Right hindlimb (tissue), 1 donor: ENCODE results near the gene FAM117A.

ENCODE experiments used
- DNase-seq: peaks from one replicate; pipeline ENCODE4 v3.0.0-alpha.2; 2018

FAM117A gene

DNA sequence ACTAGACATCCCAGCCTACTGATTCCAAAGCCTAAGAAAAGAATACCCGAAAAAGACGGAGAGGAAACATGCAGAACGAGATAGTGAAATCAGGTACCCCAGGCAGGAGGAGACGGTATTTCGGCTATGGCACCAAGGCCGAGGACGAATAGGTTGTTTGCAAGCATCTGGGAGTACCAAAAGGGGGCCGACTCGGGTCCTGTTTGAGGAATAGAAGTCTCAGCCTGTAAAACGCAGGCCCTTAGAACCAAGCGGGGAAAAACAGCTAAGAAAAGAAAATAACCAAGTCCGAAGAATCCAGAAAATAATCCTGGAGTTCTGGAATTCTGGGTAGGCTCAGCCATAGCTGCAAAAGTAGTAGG, 56.7 kb downstream of the FAM117A start:
- DNase-seq, result no peak

DNA sequence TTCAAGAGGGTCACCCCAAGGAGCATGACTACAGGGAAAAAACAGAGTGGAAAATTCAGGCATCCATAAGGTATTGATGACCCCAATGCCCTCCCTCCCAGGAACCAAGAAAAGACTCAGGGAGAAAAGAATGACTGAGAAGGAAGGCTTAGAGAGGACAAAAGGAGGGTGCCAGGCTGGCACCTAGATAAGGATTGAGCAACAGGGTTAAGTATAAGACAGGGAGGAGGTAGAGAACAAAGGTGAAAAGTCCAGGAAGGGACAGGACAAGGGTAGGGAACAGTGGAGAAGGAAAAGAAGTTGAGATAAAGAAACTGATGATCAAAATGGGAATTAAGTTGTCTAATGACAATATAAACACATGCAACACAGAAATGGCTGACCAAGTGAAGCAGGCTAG, 58.7 kb downstream of the FAM117A start:
- no peak for DNase-seq

DNA sequence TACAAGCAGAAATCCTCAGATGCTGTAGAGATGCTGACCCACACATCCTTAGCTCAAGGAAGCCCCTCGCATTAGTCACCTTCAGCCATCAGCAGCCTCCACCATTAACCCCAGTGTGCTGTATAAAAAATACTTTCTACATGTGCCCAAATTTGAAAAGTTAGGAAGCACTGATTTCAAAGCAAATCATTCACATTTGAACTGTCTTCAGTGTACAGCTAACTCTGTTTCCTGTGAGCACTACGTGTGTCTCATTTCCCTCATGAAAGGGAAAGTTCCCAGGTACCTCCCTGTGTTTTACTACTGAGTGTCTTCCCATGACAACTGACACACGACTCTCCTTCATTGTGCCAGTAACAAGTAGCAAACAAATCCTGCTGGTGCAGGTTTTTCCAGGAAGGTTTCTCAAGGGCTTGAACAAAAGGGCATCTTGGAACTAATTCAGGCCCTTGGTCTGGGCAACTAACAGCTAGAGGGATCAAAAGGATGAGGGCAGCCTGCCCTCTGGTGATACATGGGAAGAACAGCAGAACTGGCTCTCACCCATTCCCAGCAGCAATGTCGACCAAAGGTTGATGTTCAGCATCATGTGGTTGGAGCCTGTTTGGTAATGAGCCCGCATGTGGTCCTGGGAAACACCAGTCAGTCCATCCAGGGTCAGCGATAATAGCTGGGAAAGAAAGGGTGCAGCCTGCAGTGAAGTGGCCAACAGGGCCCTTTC, 60.2 kb downstream of the FAM117A start:
- no peak for DNase-seq

GRCh38 chr17:49700960-49701359, 63.0 kb downstream of the FAM117A start:
- no peak for DNase-seq

DNA sequence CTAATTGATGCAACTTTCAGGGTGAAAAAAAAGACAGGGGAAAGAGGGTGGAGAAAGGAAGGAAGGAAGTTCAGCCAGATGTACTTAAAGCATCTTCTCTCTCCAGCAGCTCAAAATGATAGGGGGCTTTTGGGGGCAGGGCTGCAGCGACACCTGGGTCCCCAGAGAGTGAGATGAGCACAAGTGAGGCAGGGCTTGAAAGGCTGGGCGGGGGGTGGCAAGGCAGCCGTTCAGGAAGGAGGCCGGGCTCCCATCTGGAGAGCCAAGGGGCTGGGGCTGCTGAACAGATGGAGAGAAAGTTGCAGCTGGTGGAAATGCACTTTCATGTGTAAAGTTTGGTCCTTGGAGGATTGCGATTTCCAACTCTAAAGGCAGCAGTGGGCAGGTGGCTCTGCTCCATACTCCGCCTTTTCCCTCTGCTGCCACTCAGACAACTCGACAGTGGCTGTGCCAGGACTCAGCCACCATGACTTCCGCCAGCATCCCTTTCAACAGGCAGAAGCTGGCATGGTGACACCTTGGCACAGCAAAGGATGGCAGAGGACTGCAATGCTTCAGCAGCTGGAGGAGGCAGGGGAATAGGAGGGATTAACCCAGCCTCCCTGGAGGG, 63.9 kb downstream of the FAM117A start:
- no peak for DNase-seq

GRCh38 chr17:49698005-49698404, 65.9 kb downstream of the FAM117A start:
- DNase-seq, result no peak

GRCh38 chr17:49696233-49696761, 67.6 kb downstream of the FAM117A start:
- no peak for DNase-seq

- DNase-seq, result no peak
Measured at GRCh38 chr17:49695698-49696232, 68.2 kb downstream of the FAM117A start.

- DNase-seq, result peak; percentile 53
Measured at GRCh38 chr17:49694847-49695697, 68.9 kb downstream of the FAM117A start.

DNA sequence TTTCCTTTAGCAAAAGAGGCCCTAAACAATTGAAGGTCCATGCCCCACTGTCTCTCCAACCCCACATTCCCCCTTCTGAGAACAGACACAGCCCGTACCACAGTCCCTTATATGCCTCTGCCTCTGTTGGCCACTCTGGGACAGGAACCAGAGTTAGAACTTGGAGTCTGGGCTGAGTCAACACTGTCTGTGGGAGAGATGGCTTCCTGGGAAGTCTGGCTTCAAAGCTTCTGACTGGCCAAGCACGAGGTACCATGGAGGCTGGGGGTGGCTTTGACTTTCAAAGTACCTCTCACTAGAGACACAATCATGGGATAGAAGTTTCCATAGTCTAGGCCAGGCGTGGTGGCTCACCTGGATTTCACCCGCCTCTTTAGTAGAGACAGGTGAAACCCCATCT, 71.2 kb downstream of the FAM117A start:
- DNase-seq, result no peak

GRCh38 chr17:49691677-49692191, 72.2 kb downstream of the FAM117A start:
- DNase-seq, result peak; percentile 17

DNA sequence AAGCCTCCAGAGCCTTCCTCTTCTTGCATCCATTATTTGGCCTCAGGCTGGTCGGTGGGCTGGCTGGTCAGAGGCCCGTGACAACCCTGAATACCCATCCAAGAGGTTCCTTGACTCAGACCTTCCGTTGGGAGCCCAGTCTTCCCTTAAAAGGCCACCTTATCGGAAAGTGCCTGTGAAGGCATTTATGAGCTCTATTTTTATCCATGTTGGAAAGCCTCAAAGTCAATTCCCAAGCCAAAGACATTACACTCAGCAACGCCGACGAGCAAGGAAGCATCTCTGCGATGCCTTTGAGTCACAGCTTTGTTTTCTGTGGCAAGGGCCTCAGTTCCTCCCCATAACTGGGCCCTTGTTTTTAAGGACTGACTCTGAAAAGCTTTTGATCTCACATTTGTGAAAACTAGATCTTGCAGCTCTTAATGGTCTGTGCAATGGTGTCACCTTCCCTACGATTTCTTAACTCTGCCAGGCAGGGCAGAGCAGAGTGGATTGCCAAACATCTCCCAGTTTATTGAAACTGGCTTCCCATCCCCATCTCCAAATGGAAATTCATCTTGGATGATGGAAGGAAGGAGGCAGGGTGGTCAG, 72.8 kb downstream of the FAM117A start:
- peak; percentile 34 for DNase-seq

GRCh38 chr17:49690256-49690655, 73.7 kb downstream of the FAM117A start:
- peak; percentile 10 for DNase-seq

- DNase-seq, result no peak
Measured at GRCh38 chr17:49688848-49689247, 75.1 kb downstream of the FAM117A start.

DNA sequence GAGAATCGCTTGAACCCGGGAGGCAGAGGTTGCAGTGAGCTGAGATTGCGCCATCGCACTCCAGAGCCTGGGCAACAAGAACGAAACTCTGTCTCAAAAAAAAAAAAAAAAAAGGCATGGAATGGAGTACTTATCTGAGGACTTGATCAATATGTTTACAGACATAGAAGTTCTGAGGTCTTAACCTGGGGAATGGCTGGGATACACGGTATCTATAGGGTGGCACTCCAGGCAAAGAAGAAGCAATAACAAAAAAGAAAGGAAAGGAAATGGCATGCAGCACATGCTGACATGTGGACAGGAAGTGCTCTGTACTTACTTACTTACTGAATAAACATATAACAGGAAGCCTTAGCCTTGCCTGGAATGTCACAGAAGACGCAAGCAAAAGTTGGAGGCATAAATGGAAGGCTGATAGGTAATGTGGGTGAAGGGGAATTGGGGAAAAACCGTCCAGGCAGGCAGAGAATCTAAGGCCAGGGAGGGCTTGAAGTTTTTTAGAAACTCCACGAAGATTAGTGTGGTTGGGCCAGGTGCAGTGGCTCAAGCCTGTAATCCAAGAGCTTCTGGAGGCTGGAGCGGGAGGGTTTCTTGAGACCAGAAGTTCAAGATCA, 75.9 kb downstream of the FAM117A start:
- peak; percentile 16 for DNase-seq

DNA sequence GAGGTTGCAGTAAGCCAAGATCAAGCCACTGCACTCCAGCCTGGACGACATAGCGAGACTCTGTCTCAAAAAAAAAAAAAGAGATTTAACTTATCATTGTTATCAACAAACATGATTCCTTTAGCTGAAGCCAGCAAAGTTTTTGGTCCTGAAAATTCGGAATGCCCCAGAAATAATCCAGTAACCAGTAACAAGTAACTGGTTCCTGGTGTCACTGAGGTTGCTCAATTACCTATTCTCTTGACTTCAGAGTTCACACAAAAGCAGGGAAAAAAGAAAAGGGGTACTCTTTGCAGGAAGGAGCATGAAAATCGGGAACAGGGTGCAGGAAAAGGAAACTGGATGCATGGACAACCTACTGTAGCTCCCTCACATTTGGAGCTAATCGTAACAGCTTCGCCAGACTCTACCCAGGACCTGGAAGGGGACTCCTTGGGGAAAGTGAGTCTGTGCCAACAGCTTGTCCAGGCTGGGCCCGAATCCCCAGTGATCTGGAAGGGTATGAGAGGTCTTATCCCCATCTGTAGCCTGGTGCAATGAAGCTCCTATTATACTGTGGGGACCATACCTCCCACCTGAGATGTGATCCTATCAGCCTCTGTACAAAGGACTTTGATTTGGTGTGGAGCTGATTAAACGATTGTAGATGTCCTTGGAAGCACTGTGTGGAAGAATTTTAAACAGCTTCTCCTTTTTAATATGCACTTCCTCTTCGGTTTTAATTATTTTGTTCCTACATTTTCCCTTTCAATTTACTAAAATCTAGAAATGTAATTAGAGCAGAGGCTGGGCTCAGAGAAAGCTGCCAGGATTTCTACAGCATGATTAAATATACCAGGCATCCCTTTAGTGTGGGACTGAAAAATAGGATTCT, 82.6 kb downstream of the FAM117A start:
- DNase-seq, result no peak

GRCh38 chr17:49680314-49680713, 83.6 kb downstream of the FAM117A start:
- DNase-seq, result no peak

- peak; percentile 99 for DNase-seq
Measured at GRCh38 chr17:49677933-49678847, 85.7 kb downstream of the FAM117A start, which contains the start of gene SPOP. Gene SPOP (minus strand): TSS chr17:49678097. CDS start chr17:49622810, 55,287 bp downstream.

DNA sequence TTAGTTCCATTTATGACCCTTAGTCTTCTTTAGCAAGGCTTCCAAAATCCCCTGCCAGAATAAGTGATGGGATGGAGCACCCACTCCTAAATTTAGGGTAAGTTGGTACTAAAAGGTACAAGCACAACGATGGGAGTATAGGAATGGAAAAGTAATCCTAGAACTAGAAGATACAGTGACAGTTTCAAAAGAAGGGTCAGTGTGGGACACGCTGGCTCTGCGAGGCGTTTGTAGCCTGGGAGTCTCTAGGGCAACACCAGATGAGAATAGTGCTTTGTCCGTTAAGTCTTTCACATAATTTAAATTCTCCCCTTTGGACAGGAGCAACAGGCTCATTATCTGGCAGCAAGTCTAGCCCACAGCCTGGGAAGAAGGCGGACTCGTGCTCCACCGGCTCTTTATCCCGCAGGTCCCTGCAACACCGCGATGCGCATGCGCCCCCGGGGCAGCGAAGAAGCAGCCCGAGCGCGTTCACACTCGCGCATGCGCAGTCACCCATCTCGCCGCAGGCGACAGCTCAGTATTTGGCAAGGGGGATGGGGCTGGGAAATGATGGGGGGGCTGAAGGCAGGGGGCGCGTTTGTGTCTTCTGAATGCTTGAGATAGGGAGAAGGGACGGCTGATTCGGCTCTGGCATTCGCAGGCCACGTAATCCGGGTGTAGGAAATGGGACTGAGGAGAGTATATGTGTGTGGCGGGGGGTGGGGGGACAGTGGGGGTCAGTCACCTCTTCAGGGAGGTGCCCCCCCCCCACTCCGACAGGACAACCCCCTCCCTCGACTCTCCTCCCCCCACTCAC, 86.6 kb downstream of the FAM117A start:
- DNase-seq, result peak; percentile 97
